Endothelial cell of hepatic sinusoid (primary cell): ENCODE measurements around the gene ARHGAP45.

Experiments used
- in situ Hi-C: cut with HindIII; loops from 2 replicates; pipeline ENCODE4 v1.10.0; 2017; ENCODE audit warnings: low sequenced_read_pairs

ARHGAP45 gene

GRCh38 chr19:1084024-1084868 is 17.3 kb downstream of the ARHGAP45 start:
- in situ Hi-C loops = no loop called here

DNA sequence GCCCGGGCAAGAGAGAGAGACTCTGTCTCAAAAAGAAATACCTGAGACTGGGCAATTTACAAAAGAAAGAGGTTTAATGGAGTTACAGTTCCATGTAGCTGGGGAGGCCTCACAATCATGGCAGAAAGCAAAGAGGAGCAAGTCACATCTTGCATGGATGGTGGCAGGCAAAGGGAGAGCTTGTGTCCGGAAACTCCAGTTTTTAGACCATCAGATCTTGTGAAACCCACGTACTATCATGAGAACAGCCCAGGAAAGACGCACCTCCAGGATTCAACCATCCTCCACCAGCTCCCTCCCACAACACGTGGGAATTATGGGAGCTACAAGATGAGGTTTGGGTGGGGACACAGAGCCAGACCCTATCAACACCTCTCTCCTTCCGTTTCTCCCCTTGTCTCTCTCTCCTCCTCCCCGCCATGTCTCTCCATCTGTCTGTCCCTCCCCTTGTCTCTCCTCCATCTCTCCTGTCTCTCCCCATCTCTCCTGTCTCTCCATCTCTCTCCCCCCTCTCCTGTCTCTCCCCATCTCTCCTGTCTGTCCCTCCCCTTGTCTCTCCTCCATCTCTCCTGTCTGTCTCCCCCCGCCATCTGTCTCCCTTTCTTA is 18.2 kb downstream of the ARHGAP45 start:
- in situ Hi-C loops = no loop called here

DNA sequence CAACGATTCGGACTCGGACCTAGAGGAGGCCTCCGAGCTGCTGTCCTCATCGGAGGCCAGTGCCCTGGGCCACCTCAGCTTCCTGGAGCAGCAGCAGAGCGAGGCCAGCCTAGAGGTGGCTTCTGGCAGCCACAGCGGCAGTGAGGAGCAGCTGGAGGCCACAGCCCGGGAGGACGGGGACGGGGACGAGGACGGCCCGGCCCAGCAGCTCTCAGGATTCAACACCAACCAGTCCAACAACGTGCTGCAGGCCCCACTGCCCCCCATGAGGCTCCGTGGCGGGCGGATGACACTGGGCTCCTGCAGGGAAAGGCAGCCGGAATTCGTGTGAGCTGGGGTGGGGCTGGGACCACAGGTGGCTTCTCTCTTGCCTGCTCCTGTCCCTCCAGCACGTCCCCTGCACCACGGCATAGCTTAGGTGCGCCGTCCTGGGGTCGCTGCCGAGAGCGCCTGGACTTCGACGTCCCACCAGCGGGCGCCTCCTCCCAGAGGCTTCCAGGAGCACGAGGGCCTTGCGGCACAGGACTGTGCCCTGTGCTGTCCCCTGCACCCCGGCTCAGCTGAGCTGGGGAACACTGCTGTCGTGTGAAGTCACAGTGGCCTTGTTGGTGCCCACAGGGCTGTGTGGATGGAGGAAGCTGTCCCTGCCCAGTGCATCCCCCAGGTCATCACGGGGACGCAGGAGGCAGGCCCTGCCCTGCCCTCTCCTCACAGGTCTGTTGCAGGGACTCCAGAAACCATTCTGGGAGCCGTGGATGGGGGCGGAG is 18.9 kb downstream of the ARHGAP45 start:
- in situ Hi-C loops = no loop called here

DNA sequence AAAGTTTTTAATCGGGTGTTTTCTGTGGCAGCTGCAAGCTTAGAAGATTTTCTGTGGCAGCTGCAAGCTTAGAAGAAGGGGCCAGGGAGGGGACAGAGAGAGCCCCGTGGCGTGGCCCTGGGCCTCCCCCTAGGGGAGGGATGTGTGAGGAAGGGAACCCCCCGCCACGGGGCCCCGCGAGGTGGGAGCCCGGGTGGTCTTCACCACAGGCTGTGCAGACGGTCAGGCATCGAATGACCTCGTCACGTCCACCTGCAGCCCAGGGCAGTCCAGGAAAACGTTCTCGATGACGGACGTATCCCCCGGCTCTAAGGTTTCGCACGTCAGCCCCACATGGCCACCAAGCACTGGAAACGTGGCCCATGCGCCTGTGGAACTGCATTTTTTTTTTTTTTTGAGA is 19.6 kb downstream of the ARHGAP45 start:
- in situ Hi-C loops = no loop called here

- in situ Hi-C loops = no loop called here
Observed at GRCh38 chr19:1087813-1088415, 20.9 kb downstream of the ARHGAP45 start.

- in situ Hi-C loops = no loop called here
Observed at GRCh38 chr19:1088416-1089010, 21.5 kb downstream of the ARHGAP45 start.

DNA sequence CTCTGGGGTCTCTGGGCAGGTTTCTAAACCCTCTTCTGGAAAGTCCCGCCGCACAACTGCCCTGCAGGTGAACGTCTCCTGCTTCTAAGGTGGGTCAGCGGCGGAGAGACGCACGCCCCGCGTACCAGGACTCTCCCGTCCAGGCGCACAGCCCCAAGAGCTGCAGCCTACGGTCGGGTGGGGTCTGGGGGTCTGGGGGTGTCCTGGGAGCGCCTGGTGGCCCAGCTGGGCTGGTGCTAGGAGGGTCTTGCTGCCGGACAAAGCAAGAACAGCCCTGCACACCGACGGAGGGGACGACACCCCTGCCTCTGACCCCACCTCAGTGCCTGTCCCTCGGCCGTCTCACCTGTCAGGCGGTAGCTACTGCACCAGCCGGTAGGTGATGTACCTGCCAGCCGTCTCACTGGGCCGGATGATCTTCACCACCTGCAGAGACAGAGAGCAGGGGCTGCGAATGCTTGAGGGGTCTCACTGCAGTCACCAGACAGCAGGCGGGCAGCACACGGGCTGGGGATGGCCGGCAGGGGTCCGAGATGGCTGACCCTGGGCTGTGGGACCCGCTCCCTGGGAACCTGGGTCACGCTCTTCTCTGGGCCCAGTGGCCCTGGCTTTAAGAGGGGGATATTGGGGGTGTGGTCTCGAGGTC is 22.3 kb downstream of the ARHGAP45 start:
- in situ Hi-C loops = no loop called here

- in situ Hi-C loops = no loop called here
Observed at GRCh38 chr19:1089891-1090290, 22.9 kb downstream of the ARHGAP45 start.

- in situ Hi-C loops = no loop called here
Observed at GRCh38 chr19:1090731-1091543, 24.0 kb downstream of the ARHGAP45 start.

- in situ Hi-C loops = no loop called here
Observed at GRCh38 chr19:1091544-1092175, 24.7 kb downstream of the ARHGAP45 start.

DNA sequence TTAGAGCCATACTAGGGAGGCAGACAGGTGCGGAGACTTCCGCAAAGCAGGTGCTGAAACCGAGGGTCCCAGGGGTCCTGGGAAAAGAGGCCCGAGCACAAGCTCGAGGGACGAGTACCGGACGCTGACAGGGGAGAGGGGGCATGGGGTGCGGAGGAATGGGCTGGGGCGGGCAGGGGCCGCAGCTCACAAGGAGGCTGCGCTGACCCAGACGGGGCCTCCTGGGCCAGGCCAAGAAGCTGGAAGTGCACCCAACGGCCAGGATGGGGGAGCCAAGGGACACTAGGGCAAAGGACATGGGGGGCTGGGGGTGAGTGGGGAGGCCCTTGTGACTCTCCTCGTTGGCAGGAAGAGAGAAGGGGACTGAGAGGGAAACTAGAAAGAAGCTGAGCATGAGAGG is 26.4 kb downstream of the ARHGAP45 start:
- in situ Hi-C loops = no loop called here

- in situ Hi-C loops = no loop called here
Observed at GRCh38 chr19:1093811-1094553, 27.0 kb downstream of the ARHGAP45 start.

DNA sequence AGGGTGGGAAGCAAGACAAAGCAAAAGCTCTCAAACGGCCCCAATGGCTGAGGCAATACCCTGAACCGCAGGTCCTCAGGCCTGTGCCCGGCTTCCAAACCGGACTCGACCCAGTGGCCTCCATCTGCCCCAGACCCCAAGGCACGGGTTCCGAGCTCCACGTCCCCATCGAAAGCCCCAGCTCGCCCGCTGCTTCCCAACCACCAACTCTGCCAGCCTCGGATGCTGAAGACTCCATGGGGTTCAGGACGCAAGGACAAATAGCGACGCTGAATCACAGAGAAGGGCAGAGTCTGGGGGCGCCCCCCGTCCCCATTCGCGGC is 27.6 kb downstream of the ARHGAP45 start:
- in situ Hi-C loops = no loop called here

DNA sequence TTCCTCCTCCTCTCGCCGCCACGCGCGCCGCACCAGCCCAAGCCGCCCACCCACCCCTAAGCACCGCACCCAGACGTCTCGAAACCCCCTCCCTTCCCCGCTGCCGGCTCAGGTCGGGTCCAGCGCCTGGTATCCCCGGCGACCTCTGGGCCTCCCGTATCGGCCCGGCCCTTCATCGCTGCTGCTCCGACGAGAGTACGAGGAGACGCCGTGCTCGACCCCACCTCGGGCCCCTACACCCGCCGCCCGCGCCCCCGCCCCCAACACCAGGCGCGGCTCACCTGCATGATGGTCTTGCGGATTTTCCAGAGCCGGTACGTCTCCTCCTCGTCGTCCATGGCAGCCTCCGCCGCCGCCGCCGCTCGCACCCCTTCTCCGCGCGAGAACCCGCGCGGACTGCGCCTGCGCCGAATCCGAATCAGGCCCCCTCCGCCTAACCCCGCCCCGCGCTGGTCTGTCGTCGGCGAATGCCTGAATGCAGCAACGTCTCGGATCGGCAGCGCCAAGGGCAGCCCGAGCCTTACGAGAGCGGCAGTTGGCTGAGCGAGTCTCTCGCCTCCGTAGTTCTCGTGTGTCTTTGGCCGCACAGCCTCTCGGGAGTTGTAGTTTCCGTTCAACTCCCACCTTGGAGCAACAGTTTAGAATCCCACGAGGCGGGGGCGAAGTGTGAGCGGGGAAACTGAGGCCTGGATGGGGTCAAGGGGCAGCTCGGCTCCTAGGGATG is 28.2 kb downstream of the ARHGAP45 start, which contains the start of gene POLR2E:
POLR2E (minus strand) TSS at position 398 of the 724 bp plus-strand sequence; CDS start at position 338, 60 bp downstream.
- in situ Hi-C loops = no loop called here

GRCh38 chr19:1097810-1098176 is 30.8 kb downstream of the ARHGAP45 start:
- in situ Hi-C loops = no loop called here

DNA sequence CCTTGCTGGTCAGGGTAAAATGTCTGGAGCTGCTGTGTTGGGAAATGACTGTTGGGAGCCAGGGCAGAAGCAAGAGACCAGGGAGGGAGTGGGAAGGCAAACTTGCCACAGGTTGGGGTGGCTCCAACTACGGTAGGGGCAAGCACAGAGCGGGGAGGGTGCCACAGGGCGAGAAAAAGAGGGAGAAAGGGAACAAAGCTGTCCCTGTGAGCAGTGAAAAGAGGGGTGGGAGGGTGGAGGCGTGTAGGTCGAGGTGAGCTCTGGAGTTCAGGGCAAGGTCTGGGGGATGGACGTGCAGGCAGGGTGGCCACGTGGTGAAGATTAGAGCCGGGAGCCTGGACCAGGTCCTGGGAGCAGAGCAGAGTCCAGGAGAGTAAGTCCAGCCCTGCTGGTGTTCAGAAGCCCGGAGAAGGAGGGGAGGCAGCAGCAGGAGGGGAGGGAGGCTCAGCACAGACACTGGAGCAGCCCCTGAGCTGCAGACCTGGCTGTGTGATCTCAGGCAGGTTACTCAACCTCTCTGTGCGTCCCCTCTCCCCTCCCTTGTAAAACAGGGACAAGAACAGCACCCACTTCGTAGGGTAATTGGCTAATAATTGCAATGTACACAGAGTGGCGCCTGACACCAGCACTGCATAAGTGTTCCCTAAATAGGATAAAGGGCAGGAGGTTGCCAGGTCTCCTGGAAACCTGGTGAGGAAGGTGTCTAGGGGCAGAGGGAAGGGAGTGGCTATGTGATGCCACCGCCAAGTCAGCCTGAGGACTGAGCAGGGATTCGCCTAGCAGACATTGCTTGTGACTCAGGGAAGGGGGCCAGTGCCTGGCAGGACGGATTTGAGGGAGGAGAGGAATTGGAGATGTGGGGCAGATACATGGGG is 31.4 kb downstream of the ARHGAP45 start:
- in situ Hi-C loops = no loop called here

DNA sequence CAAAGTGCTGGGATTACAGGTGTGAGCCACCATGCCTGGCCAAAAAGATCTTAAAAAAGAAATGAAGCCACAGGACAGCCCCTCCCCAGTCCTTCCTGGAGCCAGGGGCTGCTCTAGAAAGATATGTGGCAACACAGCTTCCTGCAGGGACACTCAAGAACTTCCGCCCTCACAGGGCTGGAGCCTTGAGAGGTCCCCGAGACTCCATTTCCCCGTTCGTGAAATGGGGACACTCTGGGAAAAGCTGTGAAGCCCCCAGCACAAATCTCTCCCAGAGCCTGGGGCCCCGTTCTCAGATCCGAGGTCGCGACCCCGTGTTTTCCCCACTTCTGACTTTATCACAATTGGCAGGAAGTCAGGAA is 34.4 kb downstream of the ARHGAP45 start:
- in situ Hi-C loops = no loop called here
